Measurements from ENCODE around the gene RPA3.
"Not testable (repeated sequence)": the region's sequence is repeated elsewhere in the genome, so short reads cannot be mapped to it uniquely, and the experiment has no call there.

Gene RPA3

GRCh38 chr7:7694542-7694941, 23.9 kb downstream of the RPA3 start:
- DNase-seq (ENCODE audit: low read depth), result no peak

GRCh38 chr7:7693881-7694280, 24.5 kb downstream of the RPA3 start:
- no peak for DNase-seq (ENCODE audit: low read depth)

- DNase-seq (ENCODE audit: low read depth), result no peak
These were observed 29.5 kb downstream of the RPA3 start for GRCh38 chr7:7688956-7689355.

- no peak for DNase-seq (ENCODE audit: low read depth)
These were observed 30.1 kb downstream of the RPA3 start for GRCh38 chr7:7688310-7688709.

GRCh38 chr7:7687800-7688199, 30.6 kb downstream of the RPA3 start:
- no peak for DNase-seq (ENCODE audit: low read depth)

GRCh38 chr7:7686811-7687508, 31.4 kb downstream of the RPA3 start:
- no peak for DNase-seq (ENCODE audit: low read depth)

GRCh38 chr7:7682861-7683260, 35.5 kb downstream of the RPA3 start:
- no peak for DNase-seq (ENCODE audit: low read depth)

GRCh38 chr7:7681936-7682329, 36.5 kb downstream of the RPA3 start:
- no peak for DNase-seq (ENCODE audit: low read depth)

- DNase-seq (ENCODE audit: low read depth), result no peak
These were observed 37.0 kb downstream of the RPA3 start for GRCh38 chr7:7681191-7681935.

GRCh38 chr7:7679640-7680039, 38.8 kb downstream of the RPA3 start:
- not testable (repeated sequence) for DNase-seq (ENCODE audit: low read depth)

- DNase-seq (ENCODE audit: low read depth), result no peak
These were observed 42.7 kb downstream of the RPA3 start for GRCh38 chr7:7675686-7676085.

GRCh38 chr7:7673240-7673550, 45.2 kb downstream of the RPA3 start:
- no peak for DNase-seq (ENCODE audit: low read depth)

GRCh38 chr7:7672545-7673239, 45.7 kb downstream of the RPA3 start:
- DNase-seq (ENCODE audit: low read depth), result no peak

- no peak for DNase-seq (ENCODE audit: low read depth)
These were observed 47.0 kb downstream of the RPA3 start for GRCh38 chr7:7671361-7671760.

- no peak for DNase-seq (ENCODE audit: low read depth)
These were observed 47.9 kb downstream of the RPA3 start for GRCh38 chr7:7670490-7670889.

- DNase-seq (ENCODE audit: low read depth), result no peak
These were observed 49.7 kb downstream of the RPA3 start for GRCh38 chr7:7668706-7669105.

GRCh38 chr7:7667187-7667586, 51.2 kb downstream of the RPA3 start:
- no peak for DNase-seq (ENCODE audit: low read depth)

GRCh38 chr7:7665031-7665430, 53.4 kb downstream of the RPA3 start:
- DNase-seq (ENCODE audit: low read depth), result no peak

GRCh38 chr7:7664291-7664690, 54.1 kb downstream of the RPA3 start:
- no peak for DNase-seq (ENCODE audit: low read depth)

- no peak for DNase-seq (ENCODE audit: low read depth)
These were observed 55.9 kb downstream of the RPA3 start for GRCh38 chr7:7662527-7662926.

GRCh38 chr7:7656459-7656858, 61.9 kb downstream of the RPA3 start:
- DNase-seq (ENCODE audit: low read depth), result not testable (repeated sequence)

GRCh38 chr7:7654964-7655715, 63.3 kb downstream of the RPA3 start:
- no peak for DNase-seq (ENCODE audit: low read depth)
